Skeletal muscle satellite cell (primary cell): Measurements from ENCODE around the gene RSAD2.
"Not testable (repeated sequence)": the region's sequence is repeated elsewhere in the genome, so short reads cannot be mapped to it uniquely, and the experiment has no call there.

ENCODE experiments used
- H3K27me3 ChIP-seq: 2 replicates; pipeline ENCODE4 v1.7.0; 2013; ENCODE audit warnings: low read length; ENCODE audit not compliant: control insufficient read depth, insufficient read depth
- H3K36me3 ChIP-seq: 2 replicates; pipeline ENCODE4 v1.7.0; 2013; ENCODE audit warnings: mild to moderate bottlenecking, control low read depth, low read length; ENCODE audit not compliant: insufficient read depth
- H3K4me1 ChIP-seq: 2 replicates; pipeline ENCODE4 v1.7.0; 2013; ENCODE audit warnings: low read length; ENCODE audit not compliant: control insufficient read depth, insufficient read depth
- H3K4me2 ChIP-seq: 2 replicates; pipeline ENCODE4 v1.7.0; 2013; ENCODE audit warnings: mild to moderate bottlenecking, low read length
- H3K4me3 ChIP-seq: 2 replicates; pipeline ENCODE4 v1.7.0; 2013; ENCODE audit warnings: low read length
- H3K9ac ChIP-seq: 2 replicates; pipeline ENCODE4 v1.7.0; 2013; ENCODE audit warnings: mild to moderate bottlenecking, low read depth, low read length, moderate library complexity
- H3K9me3 ChIP-seq: replicated peaks from 2 replicates; pipeline ENCODE4 v1.7.0; 2013; ENCODE audit warnings: mild to moderate bottlenecking, control low read depth, low read length

The RSAD2 gene

DNA sequence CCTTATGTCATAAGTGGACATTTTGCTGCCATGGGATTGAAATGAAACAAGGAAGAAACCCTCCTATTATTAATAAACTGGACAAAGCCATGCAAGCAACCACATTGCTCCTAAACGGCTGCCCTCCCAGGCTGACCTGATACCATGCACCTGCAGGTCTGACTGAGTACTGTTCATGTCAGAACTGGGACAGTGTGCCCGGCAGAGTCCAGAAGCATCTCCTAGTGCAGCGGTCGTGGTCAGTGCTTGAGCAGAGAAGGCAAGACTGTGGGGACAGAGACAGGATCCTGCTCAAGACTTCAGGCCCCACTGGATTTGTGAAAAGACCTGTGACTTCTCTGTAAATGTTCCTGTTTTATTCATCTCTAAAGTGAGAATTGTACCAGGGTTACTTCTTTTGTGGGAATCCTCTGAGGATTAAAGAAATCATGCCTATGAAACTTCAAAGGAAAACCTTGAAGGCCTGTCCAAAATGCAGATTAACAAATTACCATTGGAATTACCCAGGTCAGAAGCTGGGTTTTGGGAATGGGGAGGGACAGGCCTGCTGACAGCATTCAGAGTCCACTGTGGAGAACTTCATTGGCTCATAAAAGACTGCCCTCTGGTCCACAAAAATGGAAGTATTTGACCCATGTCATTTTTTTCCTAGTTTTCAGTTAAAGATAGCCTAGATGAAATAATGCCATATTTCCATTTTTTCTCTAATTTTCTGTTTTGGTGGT is 53.5 kb downstream of the RSAD2 start:
- H3K4me3 ChIP-seq = no peak overlapping the region
- H3K9me3 ChIP-seq = no peaks in the 10 kb centered on the region
- no peak overlapping the region for H3K9ac ChIP-seq
- no peak overlapping the region for H3K4me2 ChIP-seq
- H3K4me1 ChIP-seq = no peaks in the 10 kb centered on the region
- no peaks in the 10 kb centered on the region for H3K36me3 ChIP-seq
- peaks cover 20% of the 10 kb centered on the region for H3K27me3 ChIP-seq

DNA sequence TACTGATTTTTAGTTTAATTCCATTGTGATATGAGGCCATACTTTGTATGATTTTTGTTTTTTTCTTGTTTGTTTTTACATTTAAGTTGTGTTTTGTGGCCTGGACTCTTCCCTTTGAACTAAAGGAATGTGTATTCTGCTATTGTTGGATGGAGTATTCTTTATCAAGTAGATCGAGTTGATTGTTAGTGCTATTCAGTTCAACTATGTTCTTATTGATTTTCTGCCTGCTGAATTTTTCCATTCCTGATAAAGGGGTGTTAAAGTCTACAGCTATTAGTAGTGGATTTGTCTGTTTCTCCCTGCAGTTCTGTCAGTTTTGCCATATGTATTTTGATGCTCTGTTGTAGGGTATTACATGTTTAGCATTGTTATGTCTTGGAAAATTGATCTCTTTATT is 54.2 kb downstream of the RSAD2 start:
- Histone ChIP-seq H3K4me2 (no peak overlapping the region), H3K36me3 (no peaks in the 10 kb centered on the region), H3K4me3 (no peak overlapping the region), H3K4me1 (no peaks in the 10 kb centered on the region), H3K27me3 (peaks cover 20% of the 10 kb centered on the region), H3K9me3 (no peaks in the 10 kb centered on the region), H3K9ac (no peak overlapping the region)

DNA sequence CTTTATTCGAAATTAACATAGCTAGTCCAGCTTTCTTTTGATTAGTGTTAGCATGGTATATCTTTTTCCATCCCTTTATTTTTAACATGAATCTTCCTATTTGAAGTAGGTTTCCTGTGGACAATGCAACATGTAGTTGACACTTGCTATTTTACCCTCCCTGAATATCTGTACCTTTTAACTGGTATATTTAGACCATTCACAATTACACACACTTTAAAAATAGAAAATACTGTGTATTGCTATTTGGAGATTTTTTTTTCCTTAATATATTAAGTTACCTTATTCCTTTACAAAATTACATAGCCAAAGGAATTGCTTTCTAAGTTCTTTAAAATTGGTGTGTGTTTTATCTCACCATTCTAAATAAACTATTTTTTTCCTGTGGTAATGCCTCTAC is 54.6 kb downstream of the RSAD2 start:
- Histone ChIP-seq H3K4me1 (no peaks in the 10 kb centered on the region), H3K9me3 (no peaks in the 10 kb centered on the region), H3K9ac (no peak overlapping the region), H3K4me2 (no peak overlapping the region), H3K4me3 (no peak overlapping the region), H3K27me3 (peaks cover 20% of the 10 kb centered on the region), H3K36me3 (no peaks in the 10 kb centered on the region)

DNA sequence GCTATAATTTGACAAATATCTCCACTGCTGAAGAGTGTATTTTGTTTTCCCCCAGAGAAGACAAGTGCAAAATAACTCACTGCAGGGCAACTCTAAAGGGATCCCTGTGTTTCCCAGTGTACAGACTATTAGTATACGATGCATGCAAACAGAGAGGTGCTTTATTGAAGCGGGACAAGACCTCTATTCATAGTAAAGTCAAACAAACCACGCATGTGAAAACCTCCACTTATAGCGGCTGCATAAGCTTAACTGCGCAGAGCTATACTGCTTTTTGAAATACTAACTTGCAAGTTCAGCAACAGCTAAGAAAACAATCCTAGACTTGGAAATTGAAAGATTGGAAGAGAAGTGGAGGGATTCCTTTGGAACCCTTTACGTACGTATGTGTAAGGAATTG is 55.3 kb downstream of the RSAD2 start:
- no peaks in the 10 kb centered on the region for H3K4me1 ChIP-seq
- H3K36me3 ChIP-seq = no peaks in the 10 kb centered on the region
- no peak overlapping the region for H3K4me3 ChIP-seq
- H3K4me2 ChIP-seq = no peak overlapping the region
- peaks cover 23% of the 10 kb centered on the region for H3K27me3 ChIP-seq
- no peaks in the 10 kb centered on the region for H3K9me3 ChIP-seq
- H3K9ac ChIP-seq = no peak overlapping the region

DNA sequence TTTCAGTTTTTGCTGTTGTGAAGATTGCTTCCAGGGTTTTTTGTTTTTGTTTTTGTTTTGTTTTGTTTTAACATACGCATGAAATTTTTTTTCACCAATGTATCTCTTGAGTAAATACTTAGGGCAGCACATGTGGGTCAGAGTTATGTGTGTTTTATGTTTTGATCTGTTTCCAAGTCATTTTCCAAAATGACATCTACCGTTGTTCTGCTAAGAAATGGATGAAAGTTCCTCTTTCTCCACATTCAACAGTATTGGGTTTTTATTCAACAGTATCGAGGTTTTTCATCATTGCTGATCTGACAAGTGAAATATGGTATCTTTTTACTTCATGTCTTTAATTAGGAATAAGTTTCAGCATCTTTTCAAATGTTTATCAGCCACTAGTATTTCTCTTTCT is 56.3 kb downstream of the RSAD2 start:
- peaks cover 27% of the 10 kb centered on the region for H3K27me3 ChIP-seq
- H3K4me1 ChIP-seq = no peaks in the 10 kb centered on the region
- H3K9ac ChIP-seq = no peak overlapping the region
- no peak overlapping the region for H3K4me3 ChIP-seq
- H3K36me3 ChIP-seq = no peaks in the 10 kb centered on the region
- H3K9me3 ChIP-seq = no peaks in the 10 kb centered on the region
- H3K4me2 ChIP-seq = no peak overlapping the region

DNA sequence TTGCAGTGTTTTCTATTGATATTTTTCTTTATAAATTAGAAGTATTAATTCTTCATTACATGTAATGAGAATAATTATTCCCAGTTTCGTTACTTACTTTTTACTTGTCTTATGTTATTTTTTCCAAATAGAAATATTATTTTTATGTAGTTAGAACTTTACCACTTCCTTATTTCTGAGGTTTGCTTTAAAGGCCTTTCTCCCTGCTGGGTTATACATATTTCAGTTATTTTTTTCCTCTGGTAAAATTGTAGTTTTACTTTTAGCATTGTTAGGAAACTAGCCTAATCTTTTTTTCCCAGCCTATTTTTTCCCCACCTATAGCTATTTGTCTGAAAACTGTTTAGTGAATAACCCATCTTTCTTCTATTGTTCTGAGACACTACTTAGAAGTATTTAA is 56.8 kb downstream of the RSAD2 start:
- no peak overlapping the region for H3K4me2 ChIP-seq
- H3K4me1 ChIP-seq = no peaks in the 10 kb centered on the region
- H3K4me3 ChIP-seq = no peak overlapping the region
- peaks cover 30% of the 10 kb centered on the region for H3K27me3 ChIP-seq
- H3K36me3 ChIP-seq = no peaks in the 10 kb centered on the region
- H3K9ac ChIP-seq = no peak overlapping the region
- H3K9me3 ChIP-seq = no peaks in the 10 kb centered on the region

- H3K9me3 ChIP-seq = no peaks in the 10 kb centered on the region
- no peak overlapping the region for H3K9ac ChIP-seq
- no peak overlapping the region for H3K4me2 ChIP-seq
- H3K36me3 ChIP-seq = no peaks in the 10 kb centered on the region
- H3K4me1 ChIP-seq = no peaks in the 10 kb centered on the region
- peaks cover 30% of the 10 kb centered on the region for H3K27me3 ChIP-seq
- H3K4me3 ChIP-seq = no peak overlapping the region
These were observed 57.4 kb downstream of the RSAD2 start for GRCh38 chr2:6934758-6935651.

- not testable (repeated sequence) for H3K4me1 ChIP-seq
These were observed 58.1 kb downstream of the RSAD2 start for GRCh38 chr2:6935652-6936020.

GRCh38 chr2:6937157-6937556 is 59.6 kb downstream of the RSAD2 start:
- Histone ChIP-seq H3K4me3 (no peak overlapping the region), H3K9me3 (no peaks in the 10 kb centered on the region), H3K27me3 (peaks cover 46% of the 10 kb centered on the region), H3K4me1 (no peaks in the 10 kb centered on the region), H3K36me3 (no peaks in the 10 kb centered on the region), H3K4me2 (no peak overlapping the region), H3K9ac (no peak overlapping the region)

More at GRCh38 chr2:6935652-6936020, 58.1 kb downstream of the RSAD2 start:
- not testable (repeated sequence) for H3K9me3 ChIP-seq, H3K4me2 ChIP-seq, H3K9ac ChIP-seq, H3K36me3 ChIP-seq, H3K4me3 ChIP-seq
- peaks cover 32% of the 10 kb centered on the region for H3K27me3 ChIP-seq

- Histone ChIP-seq H3K4me3 (no peak overlapping the region), H3K4me1 (no peaks in the 10 kb centered on the region), H3K9me3 (no peaks in the 10 kb centered on the region), H3K4me2 (no peak overlapping the region), H3K36me3 (no peaks in the 10 kb centered on the region), H3K9ac (no peak overlapping the region), H3K27me3 (peaks cover 46% of the 10 kb centered on the region)
These were observed 60.0 kb downstream of the RSAD2 start for GRCh38 chr2:6937582-6937981.

- H3K4me3 ChIP-seq = no peak overlapping the region
- H3K27me3 ChIP-seq = peaks cover 53% of the 10 kb centered on the region
- no peaks in the 10 kb centered on the region for H3K9me3 ChIP-seq
- H3K9ac ChIP-seq = no peak overlapping the region
- no peaks in the 10 kb centered on the region for H3K4me1 ChIP-seq
- H3K36me3 ChIP-seq = no peaks in the 10 kb centered on the region
- H3K4me2 ChIP-seq = no peak overlapping the region
These were observed 61.5 kb downstream of the RSAD2 start for GRCh38 chr2:6939071-6939470.

- H3K9me3 ChIP-seq = no peaks in the 10 kb centered on the region
- no peak overlapping the region for H3K4me2 ChIP-seq
- no peak overlapping the region for H3K9ac ChIP-seq
- H3K4me1 ChIP-seq = peaks cover 2% of the 10 kb centered on the region
- no peaks in the 10 kb centered on the region for H3K36me3 ChIP-seq
- no peak overlapping the region for H3K4me3 ChIP-seq
- peaks cover 62% of the 10 kb centered on the region for H3K27me3 ChIP-seq
These were observed 63.2 kb downstream of the RSAD2 start for GRCh38 chr2:6940820-6941219.
